ENCODE results near the gene ZNF248. TPM values are rescaled to one million over a fixed set of nuclear protein-coding genes. Genes with fewer than 3 reads are reported as not detected.

ZNF248 gene
- total and polyA plus RNA-seq, 9 of the 15 experiments (the other 6 are each of a cell fraction or from before 2014, with no cell fraction given): 4.5 to 16.5 (median 10.2) TPM

DNA sequence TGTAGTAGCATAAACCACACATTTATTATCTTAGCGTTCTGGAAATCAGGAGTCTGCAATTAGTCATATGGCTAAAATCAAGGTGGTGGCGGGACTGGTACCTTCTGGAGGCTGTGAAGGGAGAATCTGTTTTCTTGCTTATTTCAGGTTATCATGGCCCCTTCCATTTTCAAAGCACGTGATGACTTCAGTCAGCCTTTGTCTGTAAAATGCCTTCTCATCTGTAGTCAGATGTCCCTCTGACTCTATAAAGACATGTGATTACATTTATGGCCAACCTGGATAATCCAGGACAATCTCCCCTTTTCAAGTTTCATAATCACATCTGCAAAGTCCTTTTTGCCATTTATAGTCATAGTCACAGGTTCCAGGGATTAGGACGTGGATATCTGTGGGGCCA lies 15.5 kb upstream of the ZNF248 start:
- Histone ChIP-seq H3K36me3 (ENCODE audit: control insufficient read depth, insufficient read depth, low read length) (no peaks in the 10 kb centered on the region), H3K9me3 (replicated peaks; ENCODE audit: control insufficient read depth, insufficient read depth, low read depth, low read length) (no peaks in the 10 kb centered on the region), H4K20me1 (replicated peaks; ENCODE audit: control insufficient read depth, insufficient read depth, low read length) (no peaks in the 10 kb centered on the region), H3K4me3 (peak overlapping the region; percentile 27; the same call in 1 of the 2 replicates), H3K79me2 (ENCODE audit: control insufficient read depth, insufficient read depth, low read length) (peaks cover 4% of the 10 kb centered on the region; the same call in 1 of the 3 replicates), H3K27me3 (ENCODE audit: control insufficient read depth in 2 of 2, insufficient read depth in 2 of 2, low read length in 2 of 2) (no peaks in the 10 kb centered on the region), H3K4me1 (replicated peaks in 1 of 2; ENCODE audit: control insufficient read depth in 2 of 2, insufficient read depth in 2 of 2, low read length in 2 of 2) (peaks cover 0 to 5% of the 10 kb centered on the region in 2 experiments; a peak in 2 of 5 replicates), H3K9ac (ENCODE audit: insufficient read depth in 1 of 2, low read depth in 2 of 2, low read length in 2 of 2) (peak overlapping the region in 1 of 2 experiments; percentile 71; a peak in 1 of 4 replicates), H3K4me2 (ENCODE audit: insufficient read depth, low read length) (peak overlapping the region; percentile 59), H3K27ac (ENCODE audit: extremely low read depth, low read depth, low read length) (peak overlapping the region; percentile 94), H3K9me1 (ENCODE audit: control insufficient read depth, insufficient read depth, low read length) (no peaks in the 10 kb centered on the region), H2AFZ (ENCODE audit: low read depth, low read length) (peak overlapping the region; percentile 75)
- ATAC-seq (no peak), DNase-seq (ENCODE audit: extremely low read depth in 1 of 4, low spot score in 3 of 4) (no peak), FAIRE-seq (no peak)
- 14% methylated on average over 4 of the region's 4 CpGs for WGBS (ENCODE audit: insufficient coverage, low coverage, missing lambda C conversion rate)
- in situ Hi-C loops (cut with MboI): no loop called here
- no TSS peak for BruUV-seq (replicated peaks)
- intact Hi-C loops (cut with micrococcal nuclease): loop anchor here (10.0 kb wide), 1 partner anchor 62 kb away; no protein-coding TSS in a partner anchor
- CTCF ChIA-PET (ENCODE audit: low intra/inter-chr PET ratio): no interaction called here
- POLR2A ChIA-PET: interaction anchor here (1.1 kb wide), 1 partner anchor 8 kb away, joined by 6 read pairs; no protein-coding TSS in a partner anchor
- TF ChIP-seq, protein P1, sequence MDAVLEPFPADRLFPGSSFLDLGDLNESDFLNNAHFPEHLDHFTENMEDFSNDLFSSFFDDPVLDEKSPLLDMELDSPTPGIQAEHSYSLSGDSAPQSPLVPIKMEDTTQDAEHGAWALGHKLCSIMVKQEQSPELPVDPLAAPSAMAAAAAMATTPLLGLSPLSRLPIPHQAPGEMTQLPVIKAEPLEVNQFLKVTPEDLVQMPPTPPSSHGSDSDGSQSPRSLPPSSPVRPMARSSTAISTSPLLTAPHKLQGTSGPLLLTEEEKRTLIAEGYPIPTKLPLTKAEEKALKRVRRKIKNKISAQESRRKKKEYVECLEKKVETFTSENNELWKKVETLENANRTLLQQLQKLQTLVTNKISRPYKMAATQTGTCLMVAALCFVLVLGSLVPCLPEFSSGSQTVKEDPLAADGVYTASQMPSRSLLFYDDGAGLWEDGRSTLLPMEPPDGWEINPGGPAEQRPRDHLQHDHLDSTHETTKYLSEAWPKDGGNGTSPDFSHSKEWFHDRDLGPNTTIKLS (IDR thresholded peaks at IDR 0.05; ENCODE audit: borderline replicate concordance, low read depth): no peak
- TF ChIP-seq BHLHE40 (IDR thresholded peaks at IDR 0.05; ENCODE audit: low read length) (peak; percentile 39; the same call in 1 of the 2 replicates), ZNF586 (CRISPR knock-in tag; conservative IDR thresholded peaks at IDR 0.05) (no peak), ZNF764 (CRISPR knock-in tag; IDR thresholded peaks at IDR 0.05; ENCODE audit: low read depth) (no peak), BDP1 (IDR thresholded peaks at IDR 0.05; ENCODE audit: insufficient read depth, insufficient read length) (no peak), HCFC1 (IDR thresholded peaks at IDR 0.05; ENCODE audit: low read depth, low read length) (no peak), HEY1 (CRISPR knock-in tag; IDR thresholded peaks at IDR 0.05; ENCODE audit: borderline replicate concordance) (no peak)
- TF ChIP-seq, protein P2, sequence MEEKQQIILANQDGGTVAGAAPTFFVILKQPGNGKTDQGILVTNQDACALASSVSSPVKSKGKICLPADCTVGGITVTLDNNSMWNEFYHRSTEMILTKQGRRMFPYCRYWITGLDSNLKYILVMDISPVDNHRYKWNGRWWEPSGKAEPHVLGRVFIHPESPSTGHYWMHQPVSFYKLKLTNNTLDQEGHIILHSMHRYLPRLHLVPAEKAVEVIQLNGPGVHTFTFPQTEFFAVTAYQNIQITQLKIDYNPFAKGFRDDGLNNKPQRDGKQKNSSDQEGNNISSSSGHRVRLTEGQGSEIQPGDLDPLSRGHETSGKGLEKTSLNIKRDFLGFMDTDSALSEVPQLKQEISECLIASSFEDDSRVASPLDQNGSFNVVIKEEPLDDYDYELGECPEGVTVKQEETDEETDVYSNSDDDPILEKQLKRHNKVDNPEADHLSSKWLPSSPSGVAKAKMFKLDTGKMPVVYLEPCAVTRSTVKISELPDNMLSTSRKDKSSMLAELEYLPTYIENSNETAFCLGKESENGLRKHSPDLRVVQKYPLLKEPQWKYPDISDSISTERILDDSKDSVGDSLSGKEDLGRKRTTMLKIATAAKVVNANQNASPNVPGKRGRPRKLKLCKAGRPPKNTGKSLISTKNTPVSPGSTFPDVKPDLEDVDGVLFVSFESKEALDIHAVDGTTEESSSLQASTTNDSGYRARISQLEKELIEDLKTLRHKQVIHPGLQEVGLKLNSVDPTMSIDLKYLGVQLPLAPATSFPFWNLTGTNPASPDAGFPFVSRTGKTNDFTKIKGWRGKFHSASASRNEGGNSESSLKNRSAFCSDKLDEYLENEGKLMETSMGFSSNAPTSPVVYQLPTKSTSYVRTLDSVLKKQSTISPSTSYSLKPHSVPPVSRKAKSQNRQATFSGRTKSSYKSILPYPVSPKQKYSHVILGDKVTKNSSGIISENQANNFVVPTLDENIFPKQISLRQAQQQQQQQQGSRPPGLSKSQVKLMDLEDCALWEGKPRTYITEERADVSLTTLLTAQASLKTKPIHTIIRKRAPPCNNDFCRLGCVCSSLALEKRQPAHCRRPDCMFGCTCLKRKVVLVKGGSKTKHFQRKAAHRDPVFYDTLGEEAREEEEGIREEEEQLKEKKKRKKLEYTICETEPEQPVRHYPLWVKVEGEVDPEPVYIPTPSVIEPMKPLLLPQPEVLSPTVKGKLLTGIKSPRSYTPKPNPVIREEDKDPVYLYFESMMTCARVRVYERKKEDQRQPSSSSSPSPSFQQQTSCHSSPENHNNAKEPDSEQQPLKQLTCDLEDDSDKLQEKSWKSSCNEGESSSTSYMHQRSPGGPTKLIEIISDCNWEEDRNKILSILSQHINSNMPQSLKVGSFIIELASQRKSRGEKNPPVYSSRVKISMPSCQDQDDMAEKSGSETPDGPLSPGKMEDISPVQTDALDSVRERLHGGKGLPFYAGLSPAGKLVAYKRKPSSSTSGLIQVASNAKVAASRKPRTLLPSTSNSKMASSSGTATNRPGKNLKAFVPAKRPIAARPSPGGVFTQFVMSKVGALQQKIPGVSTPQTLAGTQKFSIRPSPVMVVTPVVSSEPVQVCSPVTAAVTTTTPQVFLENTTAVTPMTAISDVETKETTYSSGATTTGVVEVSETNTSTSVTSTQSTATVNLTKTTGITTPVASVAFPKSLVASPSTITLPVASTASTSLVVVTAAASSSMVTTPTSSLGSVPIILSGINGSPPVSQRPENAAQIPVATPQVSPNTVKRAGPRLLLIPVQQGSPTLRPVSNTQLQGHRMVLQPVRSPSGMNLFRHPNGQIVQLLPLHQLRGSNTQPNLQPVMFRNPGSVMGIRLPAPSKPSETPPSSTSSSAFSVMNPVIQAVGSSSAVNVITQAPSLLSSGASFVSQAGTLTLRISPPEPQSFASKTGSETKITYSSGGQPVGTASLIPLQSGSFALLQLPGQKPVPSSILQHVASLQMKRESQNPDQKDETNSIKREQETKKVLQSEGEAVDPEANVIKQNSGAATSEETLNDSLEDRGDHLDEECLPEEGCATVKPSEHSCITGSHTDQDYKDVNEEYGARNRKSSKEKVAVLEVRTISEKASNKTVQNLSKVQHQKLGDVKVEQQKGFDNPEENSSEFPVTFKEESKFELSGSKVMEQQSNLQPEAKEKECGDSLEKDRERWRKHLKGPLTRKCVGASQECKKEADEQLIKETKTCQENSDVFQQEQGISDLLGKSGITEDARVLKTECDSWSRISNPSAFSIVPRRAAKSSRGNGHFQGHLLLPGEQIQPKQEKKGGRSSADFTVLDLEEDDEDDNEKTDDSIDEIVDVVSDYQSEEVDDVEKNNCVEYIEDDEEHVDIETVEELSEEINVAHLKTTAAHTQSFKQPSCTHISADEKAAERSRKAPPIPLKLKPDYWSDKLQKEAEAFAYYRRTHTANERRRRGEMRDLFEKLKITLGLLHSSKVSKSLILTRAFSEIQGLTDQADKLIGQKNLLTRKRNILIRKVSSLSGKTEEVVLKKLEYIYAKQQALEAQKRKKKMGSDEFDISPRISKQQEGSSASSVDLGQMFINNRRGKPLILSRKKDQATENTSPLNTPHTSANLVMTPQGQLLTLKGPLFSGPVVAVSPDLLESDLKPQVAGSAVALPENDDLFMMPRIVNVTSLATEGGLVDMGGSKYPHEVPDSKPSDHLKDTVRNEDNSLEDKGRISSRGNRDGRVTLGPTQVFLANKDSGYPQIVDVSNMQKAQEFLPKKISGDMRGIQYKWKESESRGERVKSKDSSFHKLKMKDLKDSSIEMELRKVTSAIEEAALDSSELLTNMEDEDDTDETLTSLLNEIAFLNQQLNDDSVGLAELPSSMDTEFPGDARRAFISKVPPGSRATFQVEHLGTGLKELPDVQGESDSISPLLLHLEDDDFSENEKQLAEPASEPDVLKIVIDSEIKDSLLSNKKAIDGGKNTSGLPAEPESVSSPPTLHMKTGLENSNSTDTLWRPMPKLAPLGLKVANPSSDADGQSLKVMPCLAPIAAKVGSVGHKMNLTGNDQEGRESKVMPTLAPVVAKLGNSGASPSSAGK (IDR thresholded peaks at IDR 0.05): 0 out of 2 replicates have a peak, but pooled peaks have one; percentile 23
